HepG2 (cell line): Measurements from ENCODE around the gene NT5C. TPM values are rescaled to one million over a fixed set of nuclear protein-coding genes. Genes with fewer than 3 reads are reported as not detected.

Experiments used
- ATF3 ChIP-seq: sonication (generic); formaldehyde crosslinking; IDR thresholded peaks from 2 replicates; pipeline ENCODE4 v1.4.0; 2020; ENCODE audit warnings: missing genetic modification reagents
- ATM ChIP-seq: fragments of 450-650 bp; IDR thresholded peaks from 2 replicates; pipeline ENCODE4 v1.7.1; 2017; ENCODE audit warnings: mild to moderate bottlenecking, borderline replicate concordance
- DMTF1 ChIP-seq: sonication (generic); formaldehyde crosslinking; IDR thresholded peaks from 2 replicates; pipeline ENCODE4 v1.4.0; 2020; ENCODE audit warnings: mild to moderate bottlenecking, missing genetic modification reagents
- ETV5 ChIP-seq: IDR thresholded peaks from 2 replicates; pipeline ENCODE4 v1.6.1; 2018; ENCODE audit warnings: missing biosample characterization, missing genetic modification reagents, inconsistent platforms, borderline replicate concordance
- EZH2 ChIP-seq: conservative IDR thresholded peaks from 2 replicates; pipeline ENCODE4 v1.6.1; 2012; ENCODE audit warnings: mild to moderate bottlenecking, low read depth, low read length, moderate library complexity
- FIP1L1 ChIP-seq: fragments of 200-400 bp; formaldehyde crosslinking; IDR thresholded peaks from 2 replicates; pipeline ENCODE4 v1.6.1; 2018; ENCODE audit warnings: low read depth, mild to moderate bottlenecking, low read length, moderate library complexity, borderline replicate concordance; ENCODE audit not compliant: insufficient read depth
- KAT8 ChIP-seq: IDR thresholded peaks from 2 replicates; pipeline ENCODE4 v1.6.1; 2016; ENCODE audit warnings: missing genetic modification reagents, missing compliant biosample characterization
- MAFK ChIP-seq, 2 experiments: IDR thresholded peaks in 1 of 2; conservative IDR thresholded peaks in 1 of 2; 2 replicates each; pipeline ENCODE4 v1.6.1; 2011; ENCODE audit warnings: improper control_type of control experiment in 2 of 2, low read length in 2 of 2
- POLR2AphosphoS2 ChIP-seq: IDR thresholded peaks from 2 replicates; pipeline ENCODE4 v1.6.1; 2011; ENCODE audit warnings: low read depth, low read length, improper control_type of control experiment
- RBM39 ChIP-seq: fragments of 200-400 bp; formaldehyde crosslinking; IDR thresholded peaks from one replicate; pipeline ENCODE4 v1.6.1; 2018; ENCODE audit warnings: antibody characterized with exemption, mild to moderate bottlenecking, low read depth, low read length; ENCODE audit not compliant: poor library complexity, severe bottlenecking
- SMC3 ChIP-seq: IDR thresholded peaks from 2 replicates; pipeline ENCODE4 v1.6.1; 2011; ENCODE audit warnings: low read length, improper control_type of control experiment
- ZBTB1 ChIP-seq: sonication (generic); formaldehyde crosslinking; IDR thresholded peaks from 2 replicates; pipeline ENCODE4 v1.4.0; 2020; ENCODE audit warnings: missing genetic modification reagents, borderline replicate concordance
- ZFP41 ChIP-seq: sonication (generic); formaldehyde crosslinking; IDR thresholded peaks from 2 replicates; pipeline ENCODE4 v1.4.0; 2020; ENCODE audit warnings: mild to moderate bottlenecking, missing genetic modification reagents, borderline replicate concordance
- ZNF180 ChIP-seq: sonication (generic); formaldehyde crosslinking; IDR thresholded peaks from 2 replicates; pipeline ENCODE4 v1.4.0; 2020; ENCODE audit warnings: low read depth, missing genetic modification reagents, borderline replicate concordance
- ZNF383 ChIP-seq: sonication (generic); formaldehyde crosslinking; IDR thresholded peaks from 2 replicates; pipeline ENCODE4 v1.4.0; 2020; ENCODE audit warnings: missing genetic modification reagents, mild to moderate bottlenecking, borderline replicate concordance
- ZNF460 ChIP-seq: sonication (generic); formaldehyde crosslinking; IDR thresholded peaks from 2 replicates; pipeline ENCODE4 v1.5.1; 2020; ENCODE audit warnings: missing genetic modification reagents, mild to moderate bottlenecking, borderline replicate concordance
- ZNF775 ChIP-seq: sonication (generic); formaldehyde crosslinking; IDR thresholded peaks from 2 replicates; pipeline ENCODE4 v1.4.0; 2020; ENCODE audit warnings: missing genetic modification reagents, mild to moderate bottlenecking, moderate library complexity, borderline replicate concordance
- ZNF781 ChIP-seq: sonication (generic); formaldehyde crosslinking; IDR thresholded peaks from 2 replicates; pipeline ENCODE4 v1.5.1; 2020; ENCODE audit warnings: borderline replicate concordance, mild to moderate bottlenecking, missing genetic modification reagents; ENCODE audit errors: not compliant biosample characterization
- polyA plus RNA-seq, 8 experiments: library from polyadenylated mRNA; depleted of rRNA in 3 of 8; stranded (reverse) in 7 of 8; unstranded in 1 of 8; fragments of >200 nt; fragmentation: Illumina TruSeq in 4 of 8; extraction: Trizol in 4 of 8; gene quantifications; 2 replicates each; pipeline versions ENCODE4 v1.2.1 to v1.2.3, GENCODE V29; 2011 to 2016; ENCODE audit warnings: low read depth in 4 of 8, missing spikeins in 1 of 8, mixed read lengths in 1 of 8; ENCODE audit not compliant: insufficient read depth in 1 of 8
- total RNA-seq, 5 experiments: library from RNA; depleted of rRNA; stranded (reverse); fragments of >200 nt; fragmentation: Illumina TruSeq; extraction: Trizol; gene quantifications; 2 replicates each; pipeline ENCODE4 v1.2.3, GENCODE V29; 2016; ENCODE audit warnings: low read depth in 1 of 5
- TF ChIP-seq, protein P1 (sequence below): sonication (generic); formaldehyde crosslinking; IDR thresholded peaks from 2 replicates; pipeline ENCODE4 v1.5.0; 2020; ENCODE audit warnings: mild to moderate bottlenecking, missing genetic modification reagents, moderate library complexity
- TF ChIP-seq, protein P2 (sequence below): sonication (generic); formaldehyde crosslinking; IDR thresholded peaks from 2 replicates; pipeline ENCODE4 v1.4.0; 2020; ENCODE audit warnings: missing genetic modification reagents, mild to moderate bottlenecking, borderline replicate concordance

NT5C gene
- total and polyA plus RNA-seq, 2 of the 13 experiments (the other 11 are each of a cell fraction or from before 2014, with no cell fraction given), result 42.8 to 48.6 TPM

DNA sequence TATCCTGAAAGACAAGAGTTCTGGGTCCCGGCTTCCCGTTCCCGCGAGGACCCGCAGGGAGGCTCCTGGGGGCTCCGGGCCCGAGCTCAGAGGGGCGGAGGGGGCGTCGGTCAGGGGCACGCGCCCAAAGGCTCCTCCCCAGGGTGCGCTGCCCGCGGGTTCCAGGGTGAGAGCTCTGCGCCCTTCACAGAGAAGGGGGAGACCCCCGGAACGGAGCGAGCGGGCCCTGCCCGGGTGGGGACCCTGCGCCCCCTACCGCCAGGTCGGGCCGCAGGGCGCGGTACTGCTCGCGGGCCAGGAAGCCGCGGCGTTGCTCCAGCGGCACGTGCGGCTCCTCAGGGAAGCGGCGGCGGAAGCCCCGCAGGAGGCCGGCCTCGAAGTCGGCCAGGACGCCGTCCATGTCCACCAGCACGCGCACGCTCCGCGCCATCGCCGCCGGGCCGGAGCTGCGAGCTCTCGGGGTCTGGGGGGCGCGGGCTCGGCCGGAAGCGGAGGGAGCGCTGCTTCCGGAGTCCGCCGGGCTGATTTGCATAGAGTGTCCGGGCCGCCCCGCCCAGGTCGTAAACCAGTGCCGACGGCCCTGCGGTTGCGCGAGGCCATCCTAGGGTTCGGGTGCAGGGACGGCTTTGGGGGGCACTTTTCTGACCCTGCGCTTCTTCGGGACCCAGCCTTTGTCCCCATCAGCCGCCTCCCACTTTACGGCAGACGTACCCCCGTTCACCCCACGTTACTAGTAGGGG lies at the start of gene NT5C (continued):
- peak; percentile 86 for TF ChIP-seq RBM39
- TF ChIP-seq ZFP41 (CRISPR knock-in tag), result no peak; the same call in 1 of the 2 replicates
- peak; percentile 97 for TF ChIP-seq ETV5 (CRISPR knock-in tag)
- TF ChIP-seq, protein P1, sequence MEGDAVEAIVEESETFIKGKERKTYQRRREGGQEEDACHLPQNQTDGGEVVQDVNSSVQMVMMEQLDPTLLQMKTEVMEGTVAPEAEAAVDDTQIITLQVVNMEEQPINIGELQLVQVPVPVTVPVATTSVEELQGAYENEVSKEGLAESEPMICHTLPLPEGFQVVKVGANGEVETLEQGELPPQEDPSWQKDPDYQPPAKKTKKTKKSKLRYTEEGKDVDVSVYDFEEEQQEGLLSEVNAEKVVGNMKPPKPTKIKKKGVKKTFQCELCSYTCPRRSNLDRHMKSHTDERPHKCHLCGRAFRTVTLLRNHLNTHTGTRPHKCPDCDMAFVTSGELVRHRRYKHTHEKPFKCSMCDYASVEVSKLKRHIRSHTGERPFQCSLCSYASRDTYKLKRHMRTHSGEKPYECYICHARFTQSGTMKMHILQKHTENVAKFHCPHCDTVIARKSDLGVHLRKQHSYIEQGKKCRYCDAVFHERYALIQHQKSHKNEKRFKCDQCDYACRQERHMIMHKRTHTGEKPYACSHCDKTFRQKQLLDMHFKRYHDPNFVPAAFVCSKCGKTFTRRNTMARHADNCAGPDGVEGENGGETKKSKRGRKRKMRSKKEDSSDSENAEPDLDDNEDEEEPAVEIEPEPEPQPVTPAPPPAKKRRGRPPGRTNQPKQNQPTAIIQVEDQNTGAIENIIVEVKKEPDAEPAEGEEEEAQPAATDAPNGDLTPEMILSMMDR (CRISPR knock-in tag), result peak; percentile 87
- no peak for TF ChIP-seq EZH2
- TF ChIP-seq FIP1L1, result no peak
- TF ChIP-seq POLR2AphosphoS2, result no peak
- no peak; the same call in 1 of the 2 replicates for TF ChIP-seq SMC3
- no peak for TF ChIP-seq MAFK (conservative IDR thresholded peaks at IDR 0.05 in 1 of 2, IDR thresholded peaks at IDR 0.05 in 1 of 2; ENCODE audit: low read length in 2 of 2)
- no peak for TF ChIP-seq DMTF1 (CRISPR knock-in tag)
- no peak for TF ChIP-seq ZBTB1
- TF ChIP-seq, protein P2, sequence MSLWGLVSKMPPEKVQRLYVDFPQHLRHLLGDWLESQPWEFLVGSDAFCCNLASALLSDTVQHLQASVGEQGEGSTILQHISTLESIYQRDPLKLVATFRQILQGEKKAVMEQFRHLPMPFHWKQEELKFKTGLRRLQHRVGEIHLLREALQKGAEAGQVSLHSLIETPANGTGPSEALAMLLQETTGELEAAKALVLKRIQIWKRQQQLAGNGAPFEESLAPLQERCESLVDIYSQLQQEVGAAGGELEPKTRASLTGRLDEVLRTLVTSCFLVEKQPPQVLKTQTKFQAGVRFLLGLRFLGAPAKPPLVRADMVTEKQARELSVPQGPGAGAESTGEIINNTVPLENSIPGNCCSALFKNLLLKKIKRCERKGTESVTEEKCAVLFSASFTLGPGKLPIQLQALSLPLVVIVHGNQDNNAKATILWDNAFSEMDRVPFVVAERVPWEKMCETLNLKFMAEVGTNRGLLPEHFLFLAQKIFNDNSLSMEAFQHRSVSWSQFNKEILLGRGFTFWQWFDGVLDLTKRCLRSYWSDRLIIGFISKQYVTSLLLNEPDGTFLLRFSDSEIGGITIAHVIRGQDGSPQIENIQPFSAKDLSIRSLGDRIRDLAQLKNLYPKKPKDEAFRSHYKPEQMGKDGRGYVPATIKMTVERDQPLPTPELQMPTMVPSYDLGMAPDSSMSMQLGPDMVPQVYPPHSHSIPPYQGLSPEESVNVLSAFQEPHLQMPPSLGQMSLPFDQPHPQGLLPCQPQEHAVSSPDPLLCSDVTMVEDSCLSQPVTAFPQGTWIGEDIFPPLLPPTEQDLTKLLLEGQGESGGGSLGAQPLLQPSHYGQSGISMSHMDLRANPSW (CRISPR knock-in tag), result no peak; the same call in 1 of the 2 replicates
- no peak for TF ChIP-seq ZNF781 (CRISPR knock-in tag)
- TF ChIP-seq ATF3 (CRISPR knock-in tag), result peak; percentile 76
- TF ChIP-seq KAT8 (CRISPR knock-in tag), result peak; percentile 82; the same call in 1 of the 2 replicates
- TF ChIP-seq ZNF460 (CRISPR knock-in tag), result no peak
- no peak; the same call in 1 of the 2 replicates for TF ChIP-seq ZNF775 (CRISPR knock-in tag)
- TF ChIP-seq ZNF180 (CRISPR knock-in tag), result 0 out of 2 replicates have a peak, but pooled peaks have one; percentile 18
- 0 out of 2 replicates have a peak, but pooled peaks have one; percentile 50 for TF ChIP-seq ZNF383 (CRISPR knock-in tag)
- TF ChIP-seq ATM, result no peak
